CD14-positive monocyte (primary cell): ENCODE results near the gene BTBD6. TPM values are rescaled to one million over a fixed set of nuclear protein-coding genes. Genes with fewer than 3 reads are reported as not detected.
A peak's percentile ranks its signal among the peaks of the same experiment; 100 is the strongest.

Experiments
- DNase-seq, 3 donors: peaks; one replicate each; pipeline ENCODE4 v3.0.0-alpha.2; 2011 to 2022
- H2AFZ ChIP-seq: 2 replicates; pipeline ENCODE4 v1.6.0; 2012; ENCODE audit warnings: mild to moderate bottlenecking, low read depth, low read length, inconsistent platforms; ENCODE audit not compliant: insufficient read depth, poor library complexity, severe bottlenecking
- H3K27ac ChIP-seq, 2 donors: 1 replicate in 1 of 2; 2 replicates in 1 of 2; pipeline ENCODE4 v1.5.1; 2012 to 2013; ENCODE audit warnings: low read length in 2 of 2, control low read depth in 1 of 2, inconsistent platforms in 1 of 2, low read depth in 1 of 2, mild to moderate bottlenecking in 1 of 2
- H3K27me3 ChIP-seq, 2 donors: one replicate each; pipeline versions ENCODE4 v1.6.0 to v1.6.1; 2011 to 2013; ENCODE audit warnings: low read length in 2 of 2; ENCODE audit not compliant: control insufficient read depth in 2 of 2, insufficient read depth in 2 of 2
- H3K36me3 ChIP-seq, 2 donors: replicated peaks in 1 of 2; 1 replicate in 1 of 2; 2 replicates in 1 of 2; pipeline versions ENCODE4 v1.5.1 to v1.6.1; 2012 to 2013; ENCODE audit warnings: low read length in 2 of 2, control low read depth in 1 of 2, inconsistent platforms in 1 of 2, mild to moderate bottlenecking in 1 of 2; ENCODE audit not compliant: insufficient read depth in 2 of 2, control insufficient read depth in 1 of 2
- H3K4me1 ChIP-seq, 2 donors: 1 replicate in 1 of 2; 2 replicates in 1 of 2; pipeline versions ENCODE4 v1.5.1 to v1.6.1; 2012 to 2013; ENCODE audit warnings: low read length in 2 of 2, control low read depth in 1 of 2, inconsistent platforms in 1 of 2, mild to moderate bottlenecking in 1 of 2, moderate library complexity in 1 of 2; ENCODE audit not compliant: insufficient read depth in 2 of 2, control insufficient read depth in 1 of 2
- H3K4me2 ChIP-seq: replicated peaks from 2 replicates; pipeline ENCODE3; 2012; ENCODE audit warnings: low read length, moderate library complexity, mild to moderate bottlenecking; ENCODE audit not compliant: poor library complexity, severe bottlenecking; ENCODE audit errors: extremely low read depth
- H3K4me3 ChIP-seq, 3 experiments: fragments of 200-600 bp in 1 of 3; sonication (generic) in 1 of 3; replicated peaks in 1 of 3; 1 replicate in 2 of 3; 2 replicates in 1 of 3; pipeline ENCODE4 v1.5.1; 2011 to 2013; ENCODE audit warnings: low read length in 3 of 3, mild to moderate bottlenecking in 3 of 3, control low read depth in 2 of 3, low read depth in 2 of 3, inconsistent platforms in 1 of 3, moderate library complexity in 1 of 3
- H3K79me2 ChIP-seq: 2 replicates; pipeline ENCODE4 v1.6.0; 2012; ENCODE audit warnings: mild to moderate bottlenecking, control low read depth, inconsistent platforms, low read length, moderate library complexity; ENCODE audit not compliant: insufficient read depth
- H3K9ac ChIP-seq: 2 replicates; pipeline ENCODE4 v1.6.0; 2017; ENCODE audit warnings: low read length, mild to moderate bottlenecking; ENCODE audit not compliant: insufficient read depth, poor library complexity, severe bottlenecking
- H3K9me3 ChIP-seq, 2 donors: replicated peaks in 1 of 2; 1 replicate in 1 of 2; 2 replicates in 1 of 2; pipeline versions ENCODE4 v1.5.1 to v1.6.1; 2012 to 2013; ENCODE audit warnings: low read length in 2 of 2, control low read depth in 1 of 2; ENCODE audit not compliant: control insufficient read depth in 1 of 2, insufficient read depth in 1 of 2
- H4K20me1 ChIP-seq: 2 replicates; pipeline ENCODE4 v1.6.0; 2012; ENCODE audit warnings: mild to moderate bottlenecking, low read length, control low read depth, moderate library complexity; ENCODE audit not compliant: insufficient read depth
- H3K27ac Mint-ChIP-seq, 7 donors: one replicate each; pipeline ENCODE4 v1.8.0; 2020; ENCODE audit warnings: mild to moderate bottlenecking in 7 of 7, mixed read lengths in 7 of 7, moderate library complexity in 6 of 7, inconsistent platforms in 2 of 7
- H3K27me3 Mint-ChIP-seq, 3 donors: one replicate each; pipeline ENCODE4 v1.8.0; 2021 to 2022; ENCODE audit warnings: low read depth in 3 of 3, mild to moderate bottlenecking in 3 of 3, mixed read lengths in 3 of 3, moderate library complexity in 3 of 3, inconsistent platforms in 1 of 3
- H3K36me3 Mint-ChIP-seq, 2 donors: one replicate each; pipeline ENCODE4 v1.8.0; 2020; ENCODE audit warnings: mixed read lengths in 2 of 2, inconsistent platforms in 1 of 2, mild to moderate bottlenecking in 1 of 2
- H3K4me1 Mint-ChIP-seq: one replicate; pipeline ENCODE4 v1.8.0; 2020; ENCODE audit warnings: mild to moderate bottlenecking, mixed read lengths
- H3K4me3 Mint-ChIP-seq, 2 donors: one replicate each; pipeline ENCODE4 v1.8.0; 2020; ENCODE audit warnings: mild to moderate bottlenecking in 2 of 2, mixed read lengths in 2 of 2, moderate library complexity in 1 of 2
- H3K9me3 Mint-ChIP-seq, 7 donors: one replicate each; pipeline ENCODE4 v1.8.0; 2020 to 2022; ENCODE audit warnings: mixed read lengths in 7 of 7, mild to moderate bottlenecking in 6 of 7, moderate library complexity in 6 of 7, inconsistent platforms in 2 of 7
- WGBS: methylation state at CpG from one replicate; pipeline ENCODE4 v1.1.5; 2013; ENCODE audit warnings: missing lambda C conversion rate; ENCODE audit not compliant: insufficient coverage; 5-methylcytosine and 5-hydroxymethylcytosine counted together
- intact Hi-C, 2 donors: fragments of 100-400 bp; cut with micrococcal nuclease; formaldehyde crosslinking; loops; one replicate each; pipeline versions ENCODE4 v1.15.0 to v1.15.1; 2023
- polyA plus RNA-seq, 3 donors: library from polyadenylated mRNA; depleted of rRNA in 1 of 3; unstranded in 2 of 3; stranded (reverse) in 1 of 3; fragments of 300-500 nt in 2 of 3; fragments of >200 nt in 1 of 3; fragmentation: Illumina TruSeq in 2 of 3; gene quantifications; 1 replicate in 2 of 3; 2 replicates in 1 of 3; pipeline ENCODE4 v1.2.3, GENCODE V29; 2012 to 2021
- TF ChIP-seq, protein P1 (sequence below): fragments of 200-600 bp; IDR thresholded peaks from one replicate; pipeline ENCODE4 v1.8.0; 2022; ENCODE audit warnings: antibody characterized with exemption, mild to moderate bottlenecking

BTBD6 gene
- polyA plus RNA-seq, 3 donors, result 1.3 to 24.4 (median 6.3) TPM

GRCh38 chr14:105200641-105201040, 47.7 kb upstream of the BTBD6 start:
- Histone ChIP-seq H3K9ac (no peak overlapping the region), H3K9me3 (no peaks in the 10 kb centered on the region), H3K79me2 (no peaks in the 10 kb centered on the region), H3K4me2 (no peak overlapping the region), H3K36me3 (no peaks in the 10 kb centered on the region), H3K27me3 (peaks cover 8 to 75% of the 10 kb centered on the region in 2 donors), H3K4me1 (peaks cover 21 to 25% of the 10 kb centered on the region in 2 donors), H3K27ac (no peak overlapping the region), H3K4me3 (no peak overlapping the region), H4K20me1 (no peaks in the 10 kb centered on the region), H2AFZ (no peak overlapping the region)
- H3K27me3 Mint-ChIP-seq, result peaks cover 53 to 87% (median 57%) of the 10 kb centered on the region in 3 donors
- peaks cover 0 to 4% (median 0%) of the 10 kb centered on the region in 7 donors for H3K9me3 Mint-ChIP-seq
- WGBS, result 70% methylated on average over 9 of the region's 16 CpGs
- H3K4me3 Mint-ChIP-seq, result peak overlapping the region in 1 of 2 donors; percentile 59
- H3K36me3 Mint-ChIP-seq, result no peaks in the 10 kb centered on the region
- H3K27ac Mint-ChIP-seq, result no peak overlapping the region
- intact Hi-C loops, result loop anchor here in 1 of 2 donors (5.0 kb wide), 1 partner anchor 327 kb away; the partner anchor contains the start of gene TMEM121
- peaks cover 19% of the 10 kb centered on the region for H3K4me1 Mint-ChIP-seq
- TF ChIP-seq, protein P1, sequence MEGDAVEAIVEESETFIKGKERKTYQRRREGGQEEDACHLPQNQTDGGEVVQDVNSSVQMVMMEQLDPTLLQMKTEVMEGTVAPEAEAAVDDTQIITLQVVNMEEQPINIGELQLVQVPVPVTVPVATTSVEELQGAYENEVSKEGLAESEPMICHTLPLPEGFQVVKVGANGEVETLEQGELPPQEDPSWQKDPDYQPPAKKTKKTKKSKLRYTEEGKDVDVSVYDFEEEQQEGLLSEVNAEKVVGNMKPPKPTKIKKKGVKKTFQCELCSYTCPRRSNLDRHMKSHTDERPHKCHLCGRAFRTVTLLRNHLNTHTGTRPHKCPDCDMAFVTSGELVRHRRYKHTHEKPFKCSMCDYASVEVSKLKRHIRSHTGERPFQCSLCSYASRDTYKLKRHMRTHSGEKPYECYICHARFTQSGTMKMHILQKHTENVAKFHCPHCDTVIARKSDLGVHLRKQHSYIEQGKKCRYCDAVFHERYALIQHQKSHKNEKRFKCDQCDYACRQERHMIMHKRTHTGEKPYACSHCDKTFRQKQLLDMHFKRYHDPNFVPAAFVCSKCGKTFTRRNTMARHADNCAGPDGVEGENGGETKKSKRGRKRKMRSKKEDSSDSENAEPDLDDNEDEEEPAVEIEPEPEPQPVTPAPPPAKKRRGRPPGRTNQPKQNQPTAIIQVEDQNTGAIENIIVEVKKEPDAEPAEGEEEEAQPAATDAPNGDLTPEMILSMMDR, result no peak
- no peak for DNase-seq

DNA sequence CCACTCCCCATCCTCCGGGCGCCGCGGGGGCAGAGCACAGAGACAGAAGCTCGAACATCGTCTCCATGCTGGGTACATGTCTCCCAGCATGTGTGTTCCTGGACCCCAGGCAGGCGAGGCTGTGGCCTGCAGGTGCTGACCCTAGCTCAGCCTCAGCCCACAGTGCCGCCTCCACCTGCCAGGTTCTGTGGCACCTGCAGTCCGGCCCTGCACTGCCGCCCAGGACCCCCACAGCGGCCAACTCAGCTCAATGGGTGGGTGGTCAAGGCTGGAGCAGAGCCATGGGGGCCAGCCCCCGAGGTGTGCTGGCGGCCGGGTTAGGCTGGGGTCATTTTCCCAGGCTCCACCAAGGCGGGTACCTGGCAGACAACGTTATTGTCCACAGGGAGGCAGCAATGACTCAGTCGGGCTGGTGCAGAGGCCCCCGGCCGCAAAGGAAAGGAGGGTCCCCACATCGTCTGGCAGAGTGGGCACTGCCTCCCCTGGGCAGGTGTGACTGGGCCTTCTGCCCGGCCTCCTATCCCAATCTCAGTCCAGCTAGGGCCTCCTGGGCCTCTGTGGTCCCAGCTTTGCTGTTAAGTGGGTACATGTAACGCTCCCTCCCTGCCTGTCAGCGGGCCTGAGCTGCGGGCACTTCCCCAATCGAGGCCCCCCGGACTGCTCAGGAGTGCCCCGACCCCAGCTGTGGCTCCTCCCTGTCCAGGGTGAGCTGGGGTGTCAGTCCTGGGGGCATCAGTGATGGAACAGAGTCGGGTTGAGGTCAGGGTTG, 47.0 kb upstream of the BTBD6 start:
- DNase-seq, result peak in 1 of 3 donors; percentile 17
- no peaks in the 10 kb centered on the region for H4K20me1 ChIP-seq
- WGBS, result 34% methylated on average over 28 of the region's 28 CpGs
- H3K4me2 ChIP-seq, result peak overlapping the region; percentile 67
- H3K9ac ChIP-seq, result peak overlapping the region; percentile 38
- H2AFZ ChIP-seq, result peak overlapping the region; percentile 79
- Mint-ChIP-seq H3K4me1 (peaks cover 19% of the 10 kb centered on the region), H3K27me3 (peaks cover 50 to 87% (median 51%) of the 10 kb centered on the region in 3 donors), H3K27ac (peak overlapping the region in 2 of 7 donors; percentile 46 to 58), H3K36me3 (no peaks in the 10 kb centered on the region), H3K4me3 (peak overlapping the region; percentile 66 to 90), H3K9me3 (peaks cover 0 to 4% (median 0%) of the 10 kb centered on the region in 7 donors)
- H3K4me1 ChIP-seq, result peaks cover 21 to 25% of the 10 kb centered on the region in 2 donors
- TF ChIP-seq, protein P1, result peak; percentile 8
- H3K9me3 ChIP-seq, result no peaks in the 10 kb centered on the region
- H3K27ac ChIP-seq, result no peak overlapping the region
- H3K36me3 ChIP-seq, result no peaks in the 10 kb centered on the region
- peak overlapping the region in 2 of 3 experiments; percentile 20 to 58 for H3K4me3 ChIP-seq
- no peaks in the 10 kb centered on the region for H3K79me2 ChIP-seq
- H3K27me3 ChIP-seq, result peaks cover 4 to 68% of the 10 kb centered on the region in 2 donors
- intact Hi-C loops, result loop anchor here in 1 of 2 donors (5.0 kb wide), 1 partner anchor 326 kb away; the partner anchor contains the start of gene TMEM121
